PC-3 (cell line): ENCODE measurements around the gene MRPL21. TPM values are rescaled to one million over a fixed set of nuclear protein-coding genes. Genes with fewer than 3 reads are reported as not detected.

Experiments used
- ATAC-seq: fragments of 200-7000 bp; cut with Tn5 transposase; 2 replicates; pipeline ENCODE4 v1.9.1; 2020; ENCODE audit warnings: mild to moderate bottlenecking, moderate library complexity
- BruUV-seq: library from RNA; stranded (reverse); fragments of 400-500 nt; replicated peaks from 2 replicates; lab custom pipeline; 2021; lab: Mats Ljungman, UMichigan
- CTCF ChIA-PET: fragments of 300-600 bp; sonication (Branson Sonifier 250); formaldehyde crosslinking; loops from one replicate; lab custom pipeline; 2022; ENCODE audit warnings: antibody characterized with exemption; lab: Charles Lee
- POLR2A ChIA-PET: fragments of 300-600 bp; sonication (Branson Sonifier 250); formaldehyde crosslinking; loops from one replicate; lab custom pipeline; 2022; ENCODE audit warnings: antibody characterized with exemption; ENCODE audit not compliant: unreplicated experiment; lab: Charles Lee
- DNase-seq: peaks from one replicate; pipeline ENCODE4 v3.0.0-alpha.2; 2015
- H2AFZ ChIP-seq: fragments of 300-600 bp; sonication (generic); 2 replicates; pipeline ENCODE4 v1.6.0; 2016; ENCODE audit warnings: antibody characterized with exemption, low read length
- H3F3A ChIP-seq: fragments of 300-600 bp; sonication (generic); one replicate; pipeline ENCODE4 v1.6.0; 2017; ENCODE audit warnings: antibody characterized with exemption, low read length, control low read depth, mild to moderate bottlenecking; ENCODE audit not compliant: unreplicated experiment
- H3K27ac ChIP-seq: fragments of 300-600 bp; sonication (generic); 2 replicates; pipeline ENCODE4 v1.5.1; 2016; ENCODE audit warnings: mild to moderate bottlenecking, low read length
- H3K27me3 ChIP-seq: fragments of 300-600 bp; sonication (generic); 2 replicates; pipeline ENCODE4 v1.6.1; 2016; ENCODE audit warnings: low read length, mixed read lengths
- H3K36me3 ChIP-seq: fragments of 300-600 bp; sonication (generic); 2 replicates; pipeline ENCODE4 v1.6.1; 2016; ENCODE audit warnings: low read depth, mixed run types, low read length, mixed read lengths
- H3K4me1 ChIP-seq: fragments of 300-600 bp; sonication (generic); 2 replicates; pipeline ENCODE4 v1.5.1; 2016; ENCODE audit warnings: low read length; ENCODE audit not compliant: insufficient read depth
- H3K4me2 ChIP-seq: fragments of 300-600 bp; sonication (generic); 2 replicates; pipeline ENCODE4 v1.6.0; 2016; ENCODE audit warnings: low read length
- H3K4me3 ChIP-seq: fragments of 300-600 bp; sonication (generic); 2 replicates; pipeline ENCODE4 v1.5.1; 2016; ENCODE audit warnings: mild to moderate bottlenecking, low read length, mixed read lengths
- H3K79me2 ChIP-seq: fragments of 300-600 bp; sonication (generic); 2 replicates; pipeline ENCODE4 v1.6.1; 2017; ENCODE audit warnings: low read length, mixed read lengths
- H3K9ac ChIP-seq: fragments of 300-600 bp; sonication (generic); 2 replicates; pipeline ENCODE4 v1.6.0; 2016; ENCODE audit warnings: mild to moderate bottlenecking, low read length
- H3K9me2 ChIP-seq: fragments of 300-600 bp; sonication (generic); replicated peaks from 2 replicates; pipeline ENCODE4 v1.6.1; 2016; ENCODE audit warnings: mixed run types, low read length, mixed read lengths
- H3K9me3 ChIP-seq: fragments of 300-600 bp; sonication (generic); 2 replicates; pipeline ENCODE4 v1.6.1; 2016; ENCODE audit warnings: low read length, mixed read lengths
- H4K20me1 ChIP-seq: fragments of 300-600 bp; sonication (generic); 2 replicates; pipeline ENCODE4 v1.6.1; 2016; ENCODE audit warnings: low read length, mixed read lengths
- CTCF ChIP-seq: fragments of 300-600 bp; sonication (generic); conservative IDR thresholded peaks from 2 replicates; pipeline ENCODE4 v1.5.1; 2017; ENCODE audit warnings: antibody characterized with exemption, low read depth, mild to moderate bottlenecking, low read length
- EZH2 ChIP-seq: fragments of 300-600 bp; sonication (generic); IDR thresholded peaks from one replicate; pipeline ENCODE4 v1.6.1; 2017; ENCODE audit warnings: antibody characterized with exemption, mild to moderate bottlenecking, low read length; ENCODE audit not compliant: unreplicated experiment
- EZH2phosphoT487 ChIP-seq: fragments of 300-600 bp; sonication (generic); IDR thresholded peaks from 2 replicates; pipeline ENCODE4 v1.6.1; 2018; ENCODE audit warnings: mild to moderate bottlenecking, antibody characterized with exemption, low read length, borderline replicate concordance
- intact Hi-C: fragments of 100-400 bp; cut with micrococcal nuclease; formaldehyde crosslinking; loops from 2 replicates; pipeline ENCODE4 v1.9.0; 2023
- total RNA-seq: library from RNA; depleted of rRNA; stranded (reverse); fragments of >200 nt; gene quantifications from 2 replicates; pipeline ENCODE4 v1.2.3, GENCODE V29; 2014

Gene MRPL21
- total RNA-seq, 1 experiment from 2014 or later, result 230 TPM

GRCh38 chr11:68950270-68950669 lies 46.6 kb upstream of the MRPL21 start:
- Histone ChIP-seq H4K20me1 (no peaks in the 10 kb centered on the region), H3K9me2 (no peaks in the 10 kb centered on the region), H3F3A (no peaks in the 10 kb centered on the region), H2AFZ (no peak overlapping the region), H3K27me3 (no peaks in the 10 kb centered on the region), H3K4me3 (no peak overlapping the region), H3K36me3 (no peaks in the 10 kb centered on the region), H3K79me2 (no peaks in the 10 kb centered on the region), H3K9ac (no peak overlapping the region), H3K27ac (no peak overlapping the region), H3K4me1 (peaks cover 4% of the 10 kb centered on the region; the same call in 1 of the 2 replicates), H3K9me3 (no peaks in the 10 kb centered on the region), H3K4me2 (no peak overlapping the region)
- intact Hi-C loops, result loop anchor here (5.0 kb wide), 1 partner anchor 318 kb away; no protein-coding TSS in a partner anchor
- TF ChIP-seq CTCF (peak; percentile 64; the same call in 1 of the 2 replicates), EZH2 (no peak)
- DNase-seq (peak; percentile 53), ATAC-seq (peak; percentile 80)
- ChIA-PET POLR2A (no interaction called here), CTCF (interaction anchor here (0.6 to 1.2 kb wide), 2 partner anchors 317 to 721 kb away, joined by 3 to 4 read pairs; no protein-coding TSS in a partner anchor)
- no TSS peak for BruUV-seq

GRCh38 chr11:68948935-68949334 lies 45.3 kb upstream of the MRPL21 start:
- Histone ChIP-seq H3K4me2 (no peak overlapping the region), H3K79me2 (no peaks in the 10 kb centered on the region), H3K9ac (no peak overlapping the region), H3K27me3 (no peaks in the 10 kb centered on the region), H3K4me3 (no peak overlapping the region), H3K9me3 (no peaks in the 10 kb centered on the region), H2AFZ (no peak overlapping the region), H3K27ac (no peak overlapping the region), H3K36me3 (no peaks in the 10 kb centered on the region), H3K4me1 (no peaks in the 10 kb centered on the region), H4K20me1 (no peaks in the 10 kb centered on the region), H3F3A (no peaks in the 10 kb centered on the region), H3K9me2 (no peaks in the 10 kb centered on the region)
- no peak for ATAC-seq
- POLR2A ChIA-PET, result no interaction called here
- CTCF ChIA-PET, result interaction anchor here (0.6 kb wide), 1 partner anchor 316 kb away, joined by 5 read pairs; no protein-coding TSS in a partner anchor
- DNase-seq, result no peak
- BruUV-seq, result no TSS peak
- TF ChIP-seq EZH2phosphoT487 (no peak), EZH2 (no peak), CTCF (no peak)
- intact Hi-C loops, result no loop called here

GRCh38 chr11:68948496-68948895 lies 44.9 kb upstream of the MRPL21 start:
- DNase-seq (no peak), ATAC-seq (no peak)
- Histone ChIP-seq H3K36me3 (no peaks in the 10 kb centered on the region), H3K9me2 (no peaks in the 10 kb centered on the region), H3K4me3 (no peak overlapping the region), H3K4me1 (no peaks in the 10 kb centered on the region), H3K27me3 (no peaks in the 10 kb centered on the region), H3K9me3 (no peaks in the 10 kb centered on the region), H3K4me2 (no peak overlapping the region), H2AFZ (no peak overlapping the region), H3K9ac (no peak overlapping the region), H3K27ac (no peak overlapping the region), H4K20me1 (no peaks in the 10 kb centered on the region), H3K79me2 (no peaks in the 10 kb centered on the region), H3F3A (no peaks in the 10 kb centered on the region)
- ChIA-PET CTCF (interaction anchor here (0.6 kb wide), 1 partner anchor 316 kb away, joined by 5 read pairs; no protein-coding TSS in a partner anchor), POLR2A (no interaction called here)
- intact Hi-C loops, result no loop called here
- BruUV-seq, result no TSS peak
- TF ChIP-seq EZH2phosphoT487 (no peak), EZH2 (no peak), CTCF (no peak)
